Activated T-cell treated with anti-CD3 and anti-CD28 coated beads for 24 hours (primary cell): Measurements from ENCODE around the gene PPP1R9A.

Experiments
- DNase-seq: peaks from one replicate; pipeline ENCODE4 v3.0.0-alpha.2; 2020; ENCODE audit warnings: low read depth

The PPP1R9A gene

DNA sequence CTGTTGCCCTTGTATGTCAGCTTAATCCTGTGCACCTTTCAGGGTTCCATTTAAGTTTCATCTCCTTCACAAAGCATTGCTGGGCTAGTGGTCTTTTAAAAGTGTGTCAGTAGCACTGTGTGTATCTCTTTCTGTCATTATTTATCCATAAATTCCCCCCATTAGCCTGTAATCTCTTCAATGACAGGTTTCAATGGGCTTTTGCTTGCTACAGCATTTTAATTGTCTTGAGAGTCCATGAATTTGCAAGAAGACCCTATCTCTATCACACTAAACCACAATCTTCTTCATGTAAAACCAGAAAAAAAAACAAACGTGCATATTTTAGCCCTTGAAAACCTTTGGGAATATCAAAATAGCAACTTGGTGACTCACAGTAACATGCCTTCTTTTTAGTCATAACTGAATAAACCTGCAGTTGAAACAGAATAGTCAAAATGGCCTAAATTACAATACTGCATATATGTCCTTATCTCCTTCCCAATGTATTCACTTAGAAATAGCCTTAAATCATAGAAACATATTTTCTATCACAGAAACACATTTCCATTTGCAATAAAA lies 298.4 kb downstream of the PPP1R9A start:
- no peak for DNase-seq

DNA sequence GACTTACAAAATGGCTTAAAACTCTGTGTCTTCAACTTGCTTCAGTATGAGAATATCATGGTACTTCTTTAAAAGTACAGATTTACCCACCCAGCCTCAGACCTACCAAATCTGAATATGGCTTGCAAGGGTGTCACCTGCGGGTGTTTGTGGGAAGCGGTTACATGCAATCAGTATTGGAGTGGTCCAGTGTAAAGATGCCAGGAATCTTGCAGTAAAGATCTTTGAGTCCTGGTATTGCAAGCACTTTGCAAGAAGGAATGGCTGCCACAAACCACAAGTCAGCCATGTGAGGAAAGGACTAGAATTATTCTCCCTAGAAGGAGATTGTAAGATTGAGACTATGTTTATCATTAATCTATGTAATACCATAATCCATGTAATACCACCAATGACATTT lies 301.9 kb downstream of the PPP1R9A start:
- DNase-seq: no peak

DNA sequence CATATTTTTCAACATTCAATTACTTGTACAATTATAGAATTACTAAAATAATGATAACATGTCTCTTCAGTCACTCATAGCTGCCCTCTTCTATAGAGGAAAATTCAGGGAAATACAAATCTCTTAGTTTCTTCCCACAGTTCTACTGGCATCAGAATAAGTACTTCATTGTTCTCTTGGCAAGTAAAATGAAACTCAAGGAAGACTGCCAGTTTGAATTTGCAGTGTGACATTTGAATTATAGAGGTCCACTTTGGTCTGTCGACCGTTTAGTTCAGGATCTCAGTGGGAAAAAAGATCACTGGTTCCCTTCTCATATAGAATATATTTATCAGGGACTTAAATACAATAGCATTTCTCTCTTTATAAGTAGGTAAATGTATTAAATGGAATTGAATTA lies 302.4 kb downstream of the PPP1R9A start:
- no peak for DNase-seq

DNA sequence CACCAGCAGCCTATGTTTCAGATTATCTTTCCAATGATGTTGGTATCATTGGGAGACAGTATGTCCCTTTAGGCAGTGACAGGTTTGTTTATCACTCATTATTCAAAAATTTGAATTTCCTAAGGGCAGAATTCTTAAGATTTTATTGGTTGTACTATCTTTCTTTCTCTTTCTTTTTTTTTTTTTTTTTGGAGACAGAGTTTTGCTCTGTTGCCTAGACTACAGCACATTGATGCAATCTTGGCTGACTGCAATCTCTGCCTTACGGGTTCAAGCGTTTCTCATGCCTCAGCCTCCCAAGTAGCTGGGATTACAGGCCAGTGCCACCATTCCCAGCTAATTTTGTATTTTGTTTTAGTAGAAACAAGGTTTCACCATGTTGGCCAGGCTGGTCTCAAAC lies 305.8 kb downstream of the PPP1R9A start:
- DNase-seq: no peak

DNA sequence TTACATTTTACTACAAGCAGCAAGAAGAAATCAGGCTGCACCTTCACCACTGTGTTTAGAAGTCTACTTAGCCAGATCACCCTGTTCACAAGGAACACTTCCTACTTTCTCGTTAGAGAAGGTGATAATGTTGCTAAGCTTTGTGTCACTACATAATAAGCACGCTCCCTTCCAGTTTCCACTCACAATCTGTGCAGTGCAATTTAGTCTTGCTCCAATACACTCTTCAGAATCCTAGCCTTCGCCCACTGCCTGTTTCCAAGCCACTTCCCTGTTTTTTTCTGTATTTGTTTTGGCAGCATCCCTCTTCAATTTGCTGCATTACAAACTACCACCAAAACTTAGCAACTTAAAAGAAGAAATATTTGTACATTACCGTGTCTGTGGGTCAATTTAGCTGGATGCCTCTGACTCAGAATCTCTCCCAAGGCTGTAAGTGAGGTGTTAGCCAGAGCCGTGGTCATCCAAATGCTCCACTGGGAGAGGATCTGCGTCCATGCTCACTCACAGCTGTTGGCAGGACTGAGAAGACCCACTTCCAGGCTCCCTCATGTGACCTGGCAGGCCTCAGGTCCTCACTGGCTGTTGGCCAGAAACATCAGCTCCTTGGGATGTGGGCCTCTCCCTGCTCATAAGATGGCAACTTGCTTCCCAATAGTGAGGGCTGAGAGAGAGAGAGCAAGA lies 306.6 kb downstream of the PPP1R9A start:
- no peak for DNase-seq

DNA sequence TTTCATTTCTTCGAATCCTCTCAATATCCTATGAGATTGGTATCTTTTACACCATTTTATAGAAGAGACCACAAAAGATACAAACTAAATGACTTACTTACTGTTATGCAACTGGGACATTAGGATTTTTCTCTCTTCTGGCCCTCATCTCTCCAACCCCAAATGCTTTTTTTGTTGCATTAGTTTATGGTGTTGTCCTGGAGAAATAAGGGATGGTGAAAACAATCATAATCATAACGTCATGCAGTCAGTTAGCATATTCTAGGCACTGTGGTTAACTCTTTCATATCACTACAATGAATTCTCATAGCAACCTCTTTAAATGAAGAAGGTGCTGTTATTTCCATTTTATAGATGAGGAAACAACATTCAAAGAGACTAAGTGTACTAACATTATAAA lies 312.3 kb downstream of the PPP1R9A start:
- no peak for DNase-seq

DNA sequence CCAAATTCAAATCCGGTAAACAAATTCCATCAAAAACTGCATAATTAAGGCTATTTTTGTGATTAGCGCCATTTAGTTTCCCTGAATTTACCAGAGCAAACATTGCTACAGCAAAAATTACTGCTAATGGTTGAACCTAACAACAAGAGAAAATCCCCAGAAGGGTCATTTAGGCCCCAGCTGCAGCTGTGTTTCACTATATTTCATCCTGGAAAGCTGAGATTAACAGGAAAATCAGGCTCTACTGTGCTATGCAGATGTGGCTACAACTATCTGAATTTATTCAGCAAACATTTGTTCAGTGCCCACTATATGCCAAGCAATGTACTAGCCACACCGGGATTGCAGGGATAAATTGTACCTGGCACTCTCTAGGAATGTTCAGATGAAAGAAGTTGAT lies 312.9 kb downstream of the PPP1R9A start:
- DNase-seq: no peak

DNA sequence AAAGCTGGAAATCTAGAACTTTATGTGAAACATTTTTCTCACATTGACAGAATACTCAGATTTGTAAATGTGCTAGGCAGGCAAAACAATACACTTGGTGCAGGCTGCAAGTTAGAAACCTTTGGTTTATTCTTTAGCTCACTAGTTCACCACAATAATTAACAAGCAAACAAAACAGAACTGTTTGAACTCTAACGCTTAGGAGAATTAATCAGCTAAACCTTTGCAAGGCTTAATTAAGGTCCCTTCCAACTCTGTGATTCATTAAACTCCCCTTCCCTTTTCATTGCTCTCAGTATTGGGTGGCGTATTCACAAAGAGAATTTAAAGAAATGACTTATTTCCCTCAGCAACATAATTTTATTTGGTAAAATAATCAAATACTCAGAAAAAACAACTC lies 317.9 kb downstream of the PPP1R9A start:
- DNase-seq: no peak

DNA sequence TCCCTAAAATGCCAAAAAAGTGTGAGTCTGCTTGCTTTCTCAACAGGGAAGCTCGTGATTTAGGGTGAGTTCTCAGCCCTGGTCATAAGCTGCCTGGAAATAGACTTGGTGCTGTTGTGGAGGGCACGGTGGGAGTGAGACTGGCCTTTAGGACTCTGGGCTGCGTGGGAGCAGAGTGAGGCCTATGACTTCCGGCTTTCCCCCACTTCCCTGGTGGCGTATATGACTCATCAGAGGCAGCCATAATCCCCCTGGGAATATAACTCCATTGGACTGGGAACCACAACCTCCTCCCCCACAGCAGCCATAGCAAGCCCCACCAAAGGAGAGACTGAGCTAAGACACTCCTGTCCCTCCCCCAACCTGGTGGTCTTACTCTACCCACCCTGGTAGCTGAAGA lies 321.9 kb downstream of the PPP1R9A start:
- no peak for DNase-seq

DNA sequence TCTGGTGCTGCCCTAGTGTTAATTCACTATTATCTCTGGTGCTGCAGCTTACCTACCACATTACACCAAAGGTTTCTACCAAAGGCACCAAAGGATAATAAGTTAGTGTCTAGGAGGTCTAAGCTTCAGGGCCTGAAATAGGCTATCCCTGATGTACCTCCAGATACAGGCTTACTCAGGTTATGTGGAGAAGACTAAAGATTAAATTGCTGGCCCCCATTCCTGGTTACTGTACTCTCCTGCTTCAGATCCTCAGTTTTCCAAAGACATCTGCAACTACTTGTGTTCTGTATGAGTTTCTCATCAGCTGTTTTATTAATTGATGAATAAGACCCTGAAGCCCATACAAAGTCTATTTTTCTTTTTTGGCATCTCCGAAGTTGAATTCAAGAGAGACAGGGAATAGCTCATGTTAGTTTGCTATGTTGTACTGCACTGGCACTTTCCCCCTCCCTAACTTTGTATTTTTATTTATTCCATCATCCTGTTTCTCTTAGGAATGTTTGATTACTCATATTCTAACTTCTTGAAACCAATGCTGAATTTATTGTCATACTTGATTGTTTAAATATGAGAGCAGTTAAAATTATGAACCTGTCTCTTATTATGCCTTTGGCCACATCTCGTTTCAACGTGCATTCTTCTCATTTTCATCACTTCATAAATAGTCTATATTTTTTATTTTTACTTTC lies 331.0 kb downstream of the PPP1R9A start:
- no peak for DNase-seq

DNA sequence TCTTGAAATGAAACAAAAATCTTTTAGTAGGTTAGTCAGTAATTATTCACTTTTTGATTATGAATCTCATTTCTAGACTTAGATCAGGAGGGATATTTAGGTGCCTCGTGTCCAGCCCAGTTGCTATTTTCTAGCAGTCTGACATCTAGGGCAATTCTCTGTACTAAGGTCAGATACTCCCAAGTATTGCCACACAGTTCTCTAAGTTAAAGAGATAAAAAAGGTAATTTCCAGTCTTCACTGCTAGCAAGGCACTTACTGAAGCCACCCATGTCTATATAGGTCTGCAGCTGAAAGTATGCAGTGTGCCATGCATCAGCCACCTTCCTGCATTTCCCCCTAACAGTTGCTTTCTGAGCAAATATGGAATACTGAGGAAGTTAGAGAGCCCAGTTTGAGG lies 333.5 kb downstream of the PPP1R9A start:
- no peak for DNase-seq

DNA sequence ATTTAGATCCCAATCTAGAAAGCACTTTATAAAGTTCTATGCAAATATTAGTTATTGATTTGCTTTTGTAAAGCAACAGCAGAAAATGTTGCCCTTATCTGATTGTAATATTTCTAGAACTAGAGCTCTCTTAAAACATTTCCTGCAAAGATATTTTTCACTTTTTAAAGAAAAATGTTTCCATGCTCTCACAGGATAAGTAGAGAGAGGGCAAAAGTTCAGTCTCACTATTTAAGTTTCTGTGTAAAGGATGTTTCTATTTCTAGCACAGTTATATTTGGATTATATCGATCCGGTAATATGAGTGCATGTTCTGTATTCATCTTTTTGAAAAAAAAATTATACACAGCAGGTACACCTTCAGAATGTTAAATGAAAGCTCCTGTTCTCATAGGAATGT lies 334.9 kb downstream of the PPP1R9A start:
- DNase-seq: no peak

DNA sequence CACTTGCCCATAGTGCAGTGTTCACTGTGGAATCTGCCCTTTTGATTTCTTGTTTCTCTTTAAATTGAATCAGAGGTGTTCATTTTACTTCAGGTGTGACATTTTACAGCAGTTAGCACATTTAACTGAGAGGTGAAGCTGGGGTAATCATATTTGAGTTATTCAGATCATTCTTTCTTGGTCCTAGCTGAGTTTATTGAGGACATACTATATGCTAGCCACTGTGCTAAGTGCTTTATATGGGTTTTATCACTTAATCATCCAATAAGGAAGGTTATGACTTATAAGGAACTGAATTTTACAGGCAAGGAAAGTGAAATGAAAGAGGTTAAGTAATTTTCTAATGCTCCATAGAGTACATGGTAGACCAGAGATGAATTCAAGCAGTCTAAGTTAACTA lies 337.2 kb downstream of the PPP1R9A start:
- DNase-seq: no peak

DNA sequence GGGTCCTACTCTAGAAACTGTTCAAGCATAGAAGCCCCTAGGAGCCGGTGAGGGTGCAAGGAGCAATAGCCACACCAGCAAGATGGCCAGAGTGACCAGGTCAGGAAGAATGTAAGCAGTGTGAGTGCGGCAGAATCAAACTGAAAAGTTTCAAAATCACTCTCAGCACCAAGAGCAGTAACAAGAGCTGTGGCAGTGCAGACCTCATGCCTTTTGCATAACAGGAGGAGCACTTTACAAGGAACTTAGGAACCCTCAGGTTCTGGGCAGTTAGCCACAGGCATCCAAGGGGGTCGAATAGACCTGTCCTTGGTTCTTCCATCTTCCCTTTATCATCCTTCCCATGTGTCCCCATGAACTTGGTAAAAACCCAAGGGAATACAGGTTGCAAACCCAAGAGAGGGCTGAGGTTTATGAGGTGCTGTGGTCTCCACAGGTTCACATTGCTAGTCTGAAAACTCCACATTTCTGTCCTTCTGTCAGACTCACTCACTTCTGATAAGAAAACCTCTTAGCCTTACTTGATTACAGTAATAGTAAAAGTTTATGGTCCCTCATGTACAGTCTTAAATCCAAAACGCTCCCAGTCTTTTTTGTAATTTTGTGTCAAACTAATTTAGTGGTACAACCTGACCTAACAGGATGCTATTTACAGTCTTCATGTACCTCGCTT lies 338.6 kb downstream of the PPP1R9A start:
- DNase-seq: no peak

DNA sequence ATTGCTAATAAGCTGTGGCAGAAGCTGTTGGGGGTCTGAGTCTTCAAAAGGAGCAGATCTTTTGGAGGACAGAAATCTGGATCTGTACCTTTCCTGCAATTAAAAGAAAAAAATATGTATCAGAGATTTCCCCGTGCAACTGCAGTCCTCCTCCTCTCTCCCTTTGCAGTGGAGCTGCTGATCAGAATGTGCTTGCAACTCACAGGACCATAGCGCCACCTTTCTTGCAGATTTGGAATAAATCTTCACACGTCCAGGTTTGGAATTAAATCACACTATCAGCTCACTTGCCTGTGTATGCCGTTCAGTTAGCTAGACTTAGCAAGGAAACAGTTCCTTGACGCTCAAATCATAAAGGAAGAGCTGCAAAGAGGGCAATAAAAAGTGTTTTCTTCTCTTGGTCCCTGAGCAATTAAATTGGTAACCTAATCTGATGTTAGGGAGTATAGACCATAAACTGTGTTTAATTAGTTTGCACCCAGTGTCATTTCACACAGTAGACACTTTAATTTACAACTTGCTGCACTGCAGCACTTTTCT lies 339.5 kb downstream of the PPP1R9A start:
- no peak for DNase-seq

DNA sequence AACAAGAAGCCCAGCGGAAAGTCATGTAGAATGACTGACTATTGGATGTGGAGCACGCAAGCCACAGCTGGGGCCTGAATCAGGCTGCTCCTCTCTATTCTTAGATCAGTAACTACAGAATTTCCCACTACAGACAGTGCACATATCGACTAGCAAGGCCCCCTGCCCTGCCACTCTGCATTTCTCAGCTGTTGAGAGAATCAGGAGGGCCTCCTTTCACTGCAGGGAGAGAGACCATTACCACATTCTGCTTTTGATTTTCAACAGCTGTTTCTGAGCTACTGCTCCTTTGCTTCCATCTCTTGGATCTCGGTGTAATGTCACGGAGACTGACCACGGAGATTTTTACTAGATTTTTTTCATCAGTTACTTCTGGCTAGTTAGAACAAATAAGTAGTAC lies 343.2 kb downstream of the PPP1R9A start:
- no peak for DNase-seq

DNA sequence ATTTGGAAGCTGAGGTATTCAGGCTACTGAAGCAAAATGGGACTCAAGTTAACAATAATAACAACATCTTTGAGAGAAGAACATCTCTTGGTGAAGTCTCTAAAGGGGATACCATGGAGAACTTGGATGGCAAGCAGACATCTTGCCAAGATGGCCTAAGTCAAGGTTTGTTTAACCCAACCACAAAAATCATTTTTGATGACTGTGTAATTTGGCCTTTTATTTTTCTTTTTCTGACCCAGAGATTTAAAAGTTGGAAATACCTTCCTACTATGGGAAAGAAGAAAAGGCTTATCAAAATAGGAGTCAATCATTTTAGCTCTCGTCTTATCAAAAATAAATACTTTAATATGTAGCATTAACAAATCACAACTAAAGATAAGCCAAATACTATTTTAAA lies 344.6 kb downstream of the PPP1R9A start:
- no peak for DNase-seq

DNA sequence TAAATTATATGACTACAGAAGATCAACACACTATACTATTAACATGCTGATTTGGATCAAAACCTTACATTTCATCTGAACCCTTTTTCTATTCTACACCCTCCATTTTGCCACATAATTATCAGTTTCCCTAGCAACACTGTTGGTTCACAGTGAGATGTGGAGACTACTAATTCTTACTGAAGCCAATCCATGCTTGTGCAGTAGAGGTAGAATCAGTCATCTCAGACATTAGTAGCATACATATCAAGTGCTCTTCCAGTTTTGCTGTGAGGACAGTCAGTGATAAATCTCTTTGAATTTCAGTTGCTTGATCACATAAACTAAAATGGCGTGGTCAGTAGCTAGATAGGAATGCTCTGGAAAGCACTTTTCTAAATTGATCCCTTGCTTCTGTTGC lies 346.6 kb downstream of the PPP1R9A start:
- no peak for DNase-seq

DNA sequence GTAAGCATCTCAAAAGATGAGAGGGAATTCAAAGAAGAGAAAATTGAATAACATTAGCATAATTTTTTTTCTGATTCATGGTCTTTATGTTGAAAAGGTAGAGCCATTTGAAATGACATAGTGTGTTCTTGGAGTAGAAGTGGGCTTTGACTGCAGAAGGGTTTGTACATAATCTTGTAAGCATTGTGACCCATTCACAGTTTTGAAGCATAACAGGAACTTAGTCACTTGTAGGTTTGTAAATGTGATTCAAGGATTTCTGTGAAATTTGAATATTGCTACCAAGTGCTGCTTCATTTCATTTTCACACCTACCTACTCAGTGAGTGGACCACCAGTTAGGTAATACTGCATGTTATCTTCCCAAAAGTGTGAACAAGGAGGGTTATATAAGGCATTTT lies 348.3 kb downstream of the PPP1R9A start:
- DNase-seq: no peak

DNA sequence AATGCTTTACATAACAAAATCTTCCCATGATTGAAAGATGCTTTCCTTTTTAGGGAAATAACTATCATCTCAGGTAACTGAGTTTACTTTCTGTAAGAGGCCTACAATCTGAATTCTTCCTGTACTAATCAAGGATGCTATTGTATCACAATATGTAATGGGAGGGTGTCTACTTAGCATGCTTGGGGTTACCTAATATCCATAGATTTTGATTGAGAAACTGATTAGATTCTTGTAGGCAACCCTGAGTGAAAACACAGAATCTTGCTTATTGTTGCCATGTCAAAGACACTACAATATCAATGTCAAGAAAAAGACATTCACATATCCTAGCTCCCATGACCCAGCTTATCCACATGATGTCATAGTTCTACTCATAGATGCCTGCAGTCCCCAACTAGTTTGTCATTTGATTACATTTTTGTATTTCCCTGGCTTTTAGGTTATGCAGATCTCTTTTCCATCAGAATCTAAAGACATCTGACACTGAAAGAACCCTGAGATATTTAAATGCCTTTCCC lies 354.6 kb downstream of the PPP1R9A start:
- no peak for DNase-seq

DNA sequence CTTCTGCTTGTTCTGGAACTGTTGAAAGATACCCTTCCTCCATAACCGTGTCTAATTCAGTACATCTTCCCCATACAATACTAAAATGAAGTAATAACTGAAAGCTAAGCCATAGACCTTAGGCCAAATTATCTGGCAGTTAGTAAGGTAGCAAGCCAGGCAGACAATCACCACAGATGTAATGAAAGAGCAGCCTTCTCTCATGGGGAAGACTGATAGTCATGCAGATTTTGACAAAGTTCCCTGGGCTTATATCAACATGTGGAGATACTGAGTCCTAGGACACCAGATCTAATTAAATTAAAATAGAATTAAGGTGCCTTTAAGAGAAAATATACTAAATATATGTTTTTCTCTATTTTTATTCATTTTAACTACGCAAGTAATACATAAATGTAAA lies 355.5 kb downstream of the PPP1R9A start:
- DNase-seq: no peak

DNA sequence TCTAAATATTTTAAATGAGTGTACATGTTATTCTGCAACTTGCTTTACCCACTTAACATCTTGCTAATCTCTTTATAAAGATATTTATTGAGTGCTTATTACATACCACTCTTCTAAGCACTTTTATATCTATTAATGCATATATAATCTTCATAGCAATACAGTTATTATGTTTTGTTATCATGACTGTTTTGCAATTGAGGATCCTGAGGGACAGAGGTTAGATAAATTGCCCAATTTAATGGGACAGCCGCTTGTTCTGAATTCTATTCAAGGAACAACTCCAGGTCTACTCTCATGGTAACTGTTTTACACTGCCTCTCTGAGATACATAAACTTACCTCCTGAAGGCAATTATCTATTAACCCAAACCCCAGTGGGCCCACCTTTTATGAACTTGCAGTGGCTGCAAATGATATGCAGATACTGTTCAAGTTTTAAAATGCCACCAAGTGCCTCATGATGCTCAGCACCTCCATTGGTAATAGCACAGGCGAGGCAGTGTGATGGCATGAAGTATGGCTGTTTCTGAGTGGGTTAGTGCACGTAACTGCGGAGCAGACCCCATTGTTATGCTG lies 356.5 kb downstream of the PPP1R9A start:
- DNase-seq: no peak
